Adrenal gland (tissue), 5 donors: Measurements from ENCODE around the gene PRKD1.

Experiments
- CTCF ChIP-seq, 6 experiments: fragments of 450-650 bp in 4 of 6; fragments of 200-600 bp in 2 of 6; sonication (generic) in 1 of 6; IDR thresholded peaks; 1 replicate in 5 of 6; 2 replicates in 1 of 6; pipeline versions ENCODE4 v1.5.1 to v1.8.0; 2016 to 2021; ENCODE audit warnings: antibody characterized with exemption in 6 of 6, mild to moderate bottlenecking in 2 of 6, moderate library complexity in 1 of 6
- POLR2A ChIP-seq, 2 donors: fragments of 450-650 bp; IDR thresholded peaks; one replicate each; pipeline ENCODE4 v1.6.1; 2017; ENCODE audit warnings: antibody characterized with exemption in 2 of 2, mild to moderate bottlenecking in 2 of 2, moderate library complexity in 1 of 2
- donor health status: DM: no; HTN: no; CAD: no.

GRCh38 chr14:29926701-29927375 is 809 bp downstream of the PRKD1 start:
- TF ChIP-seq CTCF (IDR thresholded peaks at IDR 0.05): peak in 2 of 6 experiments; percentile 30 to 35
- TF ChIP-seq POLR2A (IDR thresholded peaks at IDR 0.05): no peak
